Measurements from ENCODE around the gene CALU.

GRCh38 chr7:128814499-128814898, 75.3 kb downstream of the CALU start:
- TF ChIP-seq POLR2AphosphoS5 (IDR thresholded peaks at IDR 0.05): no peak
- no peak for TF ChIP-seq CTCF (IDR thresholded peaks at IDR 0.05)

Data from stomach (tissue), 4 donors.